ENCODE measurements around the gene LDAH.

Gene LDAH

DNA sequence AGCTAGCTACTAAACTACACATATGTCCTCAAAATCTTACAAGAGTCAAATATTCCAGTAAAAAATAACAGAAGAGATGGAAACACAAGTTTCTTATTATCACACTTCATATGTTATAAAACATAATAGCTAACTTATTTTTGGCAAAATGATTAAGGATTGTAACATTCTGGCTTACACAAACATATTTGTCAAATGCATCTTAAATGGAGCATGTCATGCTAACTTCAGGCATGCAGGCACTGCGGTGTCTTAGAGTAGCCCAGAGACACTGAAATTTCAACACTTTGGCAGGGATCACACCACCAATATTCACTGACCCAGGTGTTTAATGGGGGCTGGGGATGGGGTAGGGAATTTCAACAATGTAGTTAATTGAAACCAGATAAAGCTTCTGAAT is 51.6 kb downstream of the LDAH start:
- no peak for DNase-seq

DNA sequence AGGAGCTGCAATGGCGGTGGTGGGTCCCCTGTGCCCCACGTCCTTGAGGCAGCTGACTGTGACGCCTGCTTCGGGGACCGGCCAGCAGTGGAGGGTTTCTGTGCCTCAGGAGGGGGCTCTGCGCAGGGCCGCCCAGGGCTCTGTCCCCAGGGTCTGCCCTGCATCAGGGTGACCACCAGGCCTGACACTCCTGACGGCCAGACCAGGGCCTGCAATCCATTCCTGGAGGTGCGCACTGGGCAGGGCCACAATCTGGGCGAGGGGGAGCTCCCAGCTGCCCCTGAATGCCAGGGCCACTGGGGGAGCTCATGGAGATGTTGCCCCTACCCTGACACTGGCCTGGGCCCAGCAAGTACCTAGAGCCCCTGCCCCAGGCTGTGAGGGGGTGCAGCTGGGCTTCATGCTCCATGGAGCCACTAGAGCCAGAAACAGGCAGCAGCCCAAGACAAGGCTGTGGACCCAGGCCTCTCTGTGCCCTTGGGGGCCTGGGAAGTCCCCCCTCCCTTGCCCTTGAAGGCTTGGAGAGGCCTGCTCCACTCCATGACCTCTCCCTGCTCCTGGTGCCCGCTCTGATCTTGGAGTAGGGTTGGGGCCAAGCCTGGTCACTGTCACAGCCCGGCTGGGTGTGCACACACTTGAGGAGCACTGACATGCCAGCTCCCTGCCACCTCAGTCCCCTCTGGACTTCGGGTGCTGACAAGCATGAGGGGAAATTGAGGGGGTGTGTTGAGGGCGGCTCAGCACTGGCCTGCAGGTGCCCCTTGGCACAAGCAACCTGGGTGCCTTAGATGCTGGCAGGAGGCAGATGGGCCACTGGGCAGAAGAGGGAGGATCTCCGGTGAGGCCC is 55.9 kb downstream of the LDAH start:
- no peak for DNase-seq

- no peak for DNase-seq
These were observed 56.7 kb downstream of the LDAH start for GRCh38 chr2:20766213-20766612.

GRCh38 chr2:20762945-20763683 is 59.8 kb downstream of the LDAH start:
- DNase-seq: no peak

DNA sequence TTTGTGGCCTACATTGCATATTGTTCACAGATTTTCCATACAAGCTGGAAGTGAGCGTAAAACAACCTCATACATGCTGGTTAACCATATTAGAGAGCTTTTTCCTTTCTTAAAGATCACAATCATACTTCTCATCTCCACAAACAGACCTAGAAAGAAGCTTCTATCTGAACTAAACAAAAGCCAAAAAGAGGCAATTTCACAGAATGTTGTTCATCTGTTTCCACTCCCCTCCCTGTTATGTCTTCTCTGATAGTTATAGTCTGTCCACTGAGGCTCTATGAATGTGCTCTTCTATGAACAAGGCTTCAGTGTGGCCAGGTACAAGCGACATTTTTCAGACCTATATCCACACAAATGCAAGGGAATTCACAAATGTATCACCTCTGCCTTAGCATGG is 63.4 kb downstream of the LDAH start:
- DNase-seq: no peak

DNA sequence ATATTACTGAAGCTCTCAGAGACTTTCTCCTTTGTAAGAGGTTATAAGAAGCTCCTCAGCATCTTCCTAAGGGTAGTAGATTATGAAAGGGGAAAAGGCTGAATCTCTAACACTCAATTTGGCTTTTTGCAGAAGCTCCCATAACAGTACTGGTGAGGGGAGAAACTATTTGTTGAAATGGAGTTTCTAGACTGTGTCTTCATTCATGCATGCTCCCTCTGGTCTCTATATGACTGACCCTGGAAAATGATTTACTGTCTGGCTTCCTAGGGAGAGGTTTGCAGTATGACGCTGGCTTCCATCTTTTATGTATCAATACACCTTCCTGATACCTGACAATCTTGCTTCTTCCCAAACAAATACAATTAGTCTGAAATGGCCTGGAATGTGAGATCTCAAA is 63.9 kb downstream of the LDAH start:
- DNase-seq: no peak

GRCh38 chr2:20757405-20758090 is 65.4 kb downstream of the LDAH start:
- DNase-seq: no peak

GRCh38 chr2:20755132-20755800 is 67.6 kb downstream of the LDAH start:
- no peak for DNase-seq

- no peak for DNase-seq
These were observed 70.6 kb downstream of the LDAH start for GRCh38 chr2:20752293-20752692.

- DNase-seq: no peak
These were observed 75.6 kb downstream of the LDAH start for GRCh38 chr2:20747317-20747716.

DNA sequence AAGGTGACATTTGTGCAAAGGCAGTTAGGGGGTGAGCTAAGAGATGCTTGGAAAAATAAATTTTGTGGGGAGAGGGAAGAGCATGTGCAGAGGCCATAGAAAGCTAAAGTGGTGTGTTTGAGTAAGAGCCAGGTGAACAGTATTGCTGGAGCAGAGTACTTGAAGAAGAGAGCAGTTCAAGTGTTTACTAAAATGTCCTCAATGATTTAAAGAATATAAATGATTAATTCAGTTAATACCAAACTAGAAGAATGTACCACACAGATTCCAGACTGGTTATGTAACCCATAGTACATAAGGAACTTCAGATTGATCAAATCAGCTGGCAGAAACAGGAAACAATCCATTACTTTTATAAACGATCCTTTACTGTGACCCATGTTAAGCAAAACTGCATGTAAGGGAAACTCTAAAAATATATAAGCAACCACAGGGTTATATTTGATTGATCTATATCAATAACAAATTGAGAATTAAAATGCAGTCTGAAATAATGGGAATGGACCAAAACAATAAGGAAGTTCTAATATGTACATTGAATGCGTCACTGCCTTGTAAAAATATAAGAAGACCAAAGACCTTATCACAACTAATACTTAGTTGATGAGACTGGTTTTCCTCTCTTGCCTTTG is 76.9 kb downstream of the LDAH start:
- no peak for DNase-seq

DNA sequence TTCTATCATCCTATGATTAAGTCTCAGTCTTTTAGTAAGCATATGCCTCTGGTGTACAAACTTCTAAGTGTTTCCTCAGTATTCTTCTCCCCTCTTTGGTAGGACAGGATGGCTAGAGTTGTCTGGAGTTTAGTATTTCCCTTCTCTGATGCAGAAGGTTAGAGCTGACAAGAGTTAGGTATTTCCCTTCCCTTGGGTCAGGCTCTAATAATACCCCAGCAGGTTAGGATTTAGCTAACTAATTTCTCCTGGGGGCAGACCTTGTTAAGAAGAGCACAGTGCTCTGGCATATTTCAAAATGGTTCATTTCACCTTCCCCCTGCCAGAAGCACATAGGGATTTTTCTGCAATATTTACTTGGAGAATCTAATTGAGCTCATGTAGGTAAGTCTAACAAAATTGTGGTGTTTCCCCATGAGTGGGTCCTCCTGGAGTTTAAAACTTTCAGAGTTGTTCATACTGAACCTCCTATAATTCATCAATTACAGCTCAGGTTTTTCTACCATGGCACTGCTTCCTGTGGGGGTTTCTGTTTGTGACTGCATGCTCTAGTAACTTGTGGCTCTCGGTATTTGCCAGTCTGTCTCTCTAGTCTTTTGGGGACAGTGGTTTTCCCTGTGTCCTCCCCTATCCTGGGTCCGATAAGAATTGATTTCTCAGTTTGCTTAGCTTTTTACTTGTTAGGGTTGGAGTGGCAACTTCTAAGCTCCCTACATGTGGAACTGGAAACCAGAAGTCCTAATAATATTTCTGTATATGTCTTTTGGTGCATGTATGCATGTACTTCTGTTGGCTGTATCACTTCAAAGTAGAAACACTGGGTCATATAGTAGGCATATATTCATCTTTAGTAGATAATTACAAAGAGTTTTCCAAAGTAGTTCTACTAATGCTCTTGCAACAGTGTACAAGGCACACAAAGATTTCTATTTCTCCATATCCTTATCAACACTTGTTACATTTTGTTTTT is 78.2 kb downstream of the LDAH start:
- DNase-seq: no peak

DNA sequence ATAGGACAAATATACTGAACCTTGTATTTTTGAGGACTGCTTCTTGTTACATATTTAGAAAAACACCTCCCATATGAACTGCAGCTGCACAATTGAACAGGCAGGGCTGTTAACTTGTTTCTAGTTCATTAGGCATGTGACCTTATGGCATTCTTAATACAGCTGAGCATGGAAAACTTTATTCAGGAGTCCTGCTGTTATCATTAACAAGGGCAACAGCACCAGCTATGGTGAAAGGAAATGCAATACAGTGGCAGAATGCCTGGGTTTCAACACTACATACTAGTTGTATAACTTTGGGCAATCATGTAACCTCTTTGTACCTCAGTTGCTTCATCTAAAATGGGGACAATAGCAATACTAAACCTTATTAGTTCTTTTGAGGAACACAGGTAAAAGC is 84.1 kb downstream of the LDAH start:
- no peak for DNase-seq

DNA sequence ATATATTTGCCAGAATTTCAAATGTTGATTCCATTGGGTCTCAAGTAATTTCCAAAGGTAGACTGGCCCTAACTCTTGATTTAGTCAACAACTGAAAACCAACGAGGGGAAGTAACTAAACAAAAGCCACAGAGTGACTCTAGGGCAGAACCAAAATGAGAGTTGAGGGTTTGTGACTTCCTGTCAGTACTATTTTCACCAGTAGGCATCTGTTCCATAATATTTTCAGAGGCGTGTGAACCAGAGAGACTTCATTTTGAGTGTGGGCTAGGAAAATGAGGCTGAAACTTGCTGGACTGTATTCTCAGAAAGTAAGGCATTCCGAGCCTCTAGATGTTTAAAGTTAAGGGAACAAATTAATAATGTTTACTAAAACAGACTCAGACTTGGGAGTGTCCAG is 85.4 kb downstream of the LDAH start:
- no peak for DNase-seq

GRCh38 chr2:20728114-20728758 is 94.7 kb downstream of the LDAH start:
- DNase-seq: no peak

DNA sequence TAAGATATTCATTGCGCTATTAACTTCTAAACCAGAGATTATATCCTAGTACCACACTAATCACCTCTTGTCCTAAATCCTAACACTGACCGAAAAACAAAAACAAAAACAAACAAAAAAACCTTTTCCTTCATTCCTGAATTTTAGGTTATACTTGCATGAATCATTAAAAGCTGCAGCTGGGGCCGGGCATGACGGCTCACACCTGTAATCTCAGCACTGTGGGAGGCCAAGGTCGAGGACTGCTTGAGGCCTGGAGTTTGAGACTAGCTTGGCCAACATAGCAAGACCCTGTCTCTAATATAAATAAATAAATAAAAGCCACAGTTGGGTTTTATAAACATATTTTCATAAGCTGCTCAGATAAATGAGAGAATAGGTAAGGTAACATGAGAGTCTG is 96.0 kb downstream of the LDAH start:
- no peak for DNase-seq

DNA sequence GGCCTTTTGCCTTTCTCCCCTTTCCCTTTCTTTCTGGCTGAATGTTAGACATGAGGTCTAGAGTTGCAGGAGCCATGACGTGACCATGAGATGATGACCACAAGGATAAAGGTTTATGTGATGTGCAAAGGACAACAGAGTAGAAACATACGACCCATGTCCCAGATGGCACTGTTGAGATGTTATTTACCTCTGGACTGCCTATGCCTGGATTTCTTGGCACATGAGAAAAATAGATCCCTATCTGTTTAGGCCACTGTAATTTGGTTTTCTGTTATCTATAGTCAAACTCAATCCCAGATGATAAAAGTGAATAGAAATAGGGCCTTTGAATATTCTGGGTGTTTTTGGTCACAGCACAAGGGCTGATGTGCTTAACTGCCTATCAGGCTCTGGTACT is 97.1 kb downstream of the LDAH start:
- no peak for DNase-seq

- no peak for DNase-seq
These were observed 98.3 kb downstream of the LDAH start for GRCh38 chr2:20724500-20725053.

- DNase-seq: no peak
These were observed 99.4 kb downstream of the LDAH start for GRCh38 chr2:20723543-20723942.

DNA sequence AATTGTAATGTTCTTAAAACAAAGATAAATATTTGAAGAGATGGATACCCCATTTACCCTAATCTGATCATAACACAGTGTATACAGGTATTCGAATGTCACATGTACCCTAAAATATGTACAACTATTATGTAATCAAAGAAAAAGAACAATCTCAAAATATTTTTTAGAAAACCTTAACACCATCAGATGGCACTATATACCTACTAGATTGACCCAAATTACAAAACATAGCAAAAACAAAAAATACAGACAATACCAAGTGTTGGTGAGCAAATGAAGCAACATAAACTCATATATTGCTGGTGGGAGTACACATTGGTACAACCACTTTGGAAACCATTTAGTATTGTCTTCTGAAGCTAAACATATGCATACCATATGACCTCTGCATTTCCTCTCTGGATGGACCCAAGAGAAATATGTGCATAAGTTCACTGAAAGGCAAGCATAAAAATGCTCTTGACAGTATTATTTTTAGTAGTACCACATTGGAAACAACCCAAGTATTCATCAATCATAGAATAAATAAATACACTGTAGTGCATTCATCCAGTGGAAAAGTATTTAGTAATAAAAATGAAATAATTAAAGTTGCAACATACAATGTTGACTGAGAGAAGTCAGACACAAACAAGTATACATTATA is 100.2 kb downstream of the LDAH start:
- DNase-seq: no peak

Measured in NCI-H187 treated with DMSO at 0.1 percent for 48 hours (cell line).